ENCODE results near the gene PKM.

Gene PKM

DNA sequence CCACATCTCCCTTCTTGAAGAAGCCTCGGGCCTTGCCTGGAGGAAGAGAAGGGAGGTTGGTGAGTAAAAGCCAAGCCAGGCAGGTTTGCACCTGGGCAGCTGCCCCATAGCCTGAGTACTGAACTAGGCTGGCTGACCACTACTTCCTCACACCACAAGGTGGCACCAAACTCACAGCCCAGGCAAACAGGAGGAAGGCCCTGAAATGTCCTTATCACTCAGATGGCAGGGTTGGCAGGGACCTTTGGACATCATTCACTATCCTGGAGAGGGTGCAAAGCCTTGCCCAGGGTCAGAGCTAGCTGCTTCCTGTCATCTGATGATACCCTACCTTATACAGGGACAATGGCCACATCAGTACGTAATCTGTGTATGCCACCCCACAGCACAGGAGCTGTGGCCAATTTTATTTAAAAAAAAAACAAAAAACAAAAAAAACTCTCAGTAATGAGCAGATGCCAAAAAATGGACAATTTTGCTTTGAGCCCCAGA lies 31.2 kb downstream of the PKM start:
- peak; percentile 82 for DNase-seq

DNA sequence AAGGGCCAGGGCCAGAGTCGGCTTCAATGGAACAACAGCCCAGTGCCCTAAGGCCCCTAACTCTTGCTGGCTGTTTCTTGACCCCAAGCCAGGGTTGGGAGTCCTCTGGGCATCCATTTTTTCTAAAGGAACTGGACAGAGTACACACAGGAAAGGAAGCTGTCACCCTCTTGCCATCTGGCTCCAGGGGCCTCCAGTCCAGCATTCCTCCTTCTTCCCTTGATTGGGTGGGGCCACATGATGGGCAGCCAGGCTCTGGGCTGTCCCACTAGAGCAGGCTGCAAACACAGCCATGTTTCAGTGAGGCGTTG lies 31.8 kb downstream of the PKM start:
- no peak for DNase-seq

DNA sequence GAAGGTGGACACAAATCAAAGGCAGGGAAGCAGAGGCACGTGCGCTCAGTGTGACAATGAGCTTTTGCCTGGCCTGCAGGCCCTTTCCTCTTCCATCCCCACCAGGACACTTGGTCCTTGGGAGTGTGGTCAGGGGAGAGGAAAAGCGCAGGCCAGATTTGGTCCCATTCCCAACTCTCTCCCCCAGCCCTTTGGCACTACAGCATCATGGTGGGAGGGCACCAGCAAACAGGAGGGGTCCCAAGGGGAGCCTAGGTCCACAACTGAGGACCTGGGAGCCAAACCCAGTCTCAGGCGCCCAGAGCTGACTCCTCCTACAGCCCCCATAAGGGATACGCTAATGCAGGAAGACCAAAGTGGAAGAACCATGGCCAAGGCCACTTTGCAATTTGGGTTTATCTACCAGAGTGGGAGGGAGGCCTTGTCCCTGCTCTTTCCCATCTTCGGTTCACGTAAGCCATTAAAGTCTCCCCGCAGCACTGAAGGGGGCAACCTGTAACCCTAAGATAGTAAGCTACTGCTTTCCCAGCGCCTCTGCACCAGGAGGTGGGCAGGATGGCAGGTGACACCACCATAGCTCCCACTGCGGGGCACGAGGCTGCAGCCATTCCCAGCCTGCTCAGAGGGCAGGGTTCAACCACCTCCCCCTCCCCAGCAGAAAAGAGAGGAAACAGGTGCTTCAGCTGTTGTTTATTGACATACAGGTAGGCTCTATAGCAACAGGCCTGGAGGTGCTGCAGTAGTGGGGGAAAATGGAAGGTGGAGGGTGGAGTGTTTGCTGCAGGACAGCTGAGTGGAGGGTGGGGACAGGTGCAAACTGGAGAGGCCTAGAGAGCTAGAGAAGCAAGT lies 32.4 kb downstream of the PKM start:
- DNase-seq, result no peak

DNA sequence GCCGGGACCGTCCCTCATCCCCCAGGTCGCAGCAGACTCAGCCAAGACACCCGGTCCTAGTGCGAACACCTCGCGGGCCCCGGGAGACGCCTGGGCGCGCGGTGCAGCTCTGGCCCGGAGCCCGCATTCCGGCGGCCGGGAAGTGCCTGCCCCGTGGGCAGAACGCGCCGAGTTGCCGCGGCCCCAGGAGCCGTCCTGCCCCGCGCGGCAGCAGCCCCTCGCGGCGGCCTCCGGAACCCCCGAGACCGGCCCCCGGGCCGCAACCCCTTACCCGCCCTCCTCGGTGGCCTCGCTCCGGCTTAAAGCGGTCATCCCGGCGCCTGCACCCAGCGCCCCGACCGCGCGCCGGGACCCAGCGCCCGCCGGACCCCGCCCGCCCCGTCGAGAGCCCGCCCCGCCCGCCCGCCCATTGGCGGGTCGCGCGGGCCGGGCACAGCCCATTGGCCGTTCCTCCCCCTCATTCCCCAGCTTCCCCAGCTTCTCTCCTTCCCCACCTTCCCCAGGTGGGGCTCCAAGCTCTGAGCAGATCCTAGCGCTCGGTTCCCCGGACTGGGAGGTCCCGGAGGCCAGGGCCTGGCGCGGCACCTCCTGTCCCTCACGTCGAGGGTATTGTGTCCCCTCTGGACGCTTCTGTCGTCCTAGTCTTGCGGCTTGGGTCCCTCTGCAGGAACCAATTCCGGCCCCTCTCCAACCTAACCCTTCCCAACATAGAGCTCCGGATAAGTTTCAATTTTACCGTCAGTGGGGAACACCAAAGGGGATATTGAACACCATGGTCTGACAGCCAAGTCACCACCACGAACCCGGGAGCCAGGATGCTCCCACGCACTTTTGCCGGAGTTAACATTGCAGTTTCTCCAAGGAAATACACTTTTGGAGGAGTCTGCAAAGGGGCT lies 33.3 kb downstream of the PKM start, which contains the start of gene GRAMD2A:
Gene GRAMD2A, minus strand, starts transcription at position 328 of the 896 bp plus-strand sequence.
- DNase-seq, result no peak

DNA sequence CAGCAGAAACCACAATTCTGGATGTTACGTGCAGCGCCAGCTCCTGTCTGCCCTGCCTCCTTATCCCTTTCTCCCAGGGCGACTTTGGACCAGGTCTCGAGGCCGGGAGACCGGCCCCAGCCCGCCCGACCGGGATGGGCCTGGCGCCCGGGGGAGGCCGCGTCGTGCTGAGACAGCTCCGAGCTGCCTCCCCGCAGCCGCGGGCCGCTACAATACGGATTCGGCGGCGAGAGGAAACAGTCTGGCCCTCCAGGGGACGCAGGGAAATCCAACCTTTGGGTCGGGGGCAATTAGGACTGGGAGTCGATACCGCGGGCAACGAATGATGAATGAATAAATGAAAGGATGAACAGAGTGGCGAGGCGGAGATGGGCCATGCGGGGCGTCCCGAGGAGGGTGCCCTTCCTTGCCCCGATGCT lies 33.9 kb downstream of the PKM start:
- DNase-seq, result no peak

DNA sequence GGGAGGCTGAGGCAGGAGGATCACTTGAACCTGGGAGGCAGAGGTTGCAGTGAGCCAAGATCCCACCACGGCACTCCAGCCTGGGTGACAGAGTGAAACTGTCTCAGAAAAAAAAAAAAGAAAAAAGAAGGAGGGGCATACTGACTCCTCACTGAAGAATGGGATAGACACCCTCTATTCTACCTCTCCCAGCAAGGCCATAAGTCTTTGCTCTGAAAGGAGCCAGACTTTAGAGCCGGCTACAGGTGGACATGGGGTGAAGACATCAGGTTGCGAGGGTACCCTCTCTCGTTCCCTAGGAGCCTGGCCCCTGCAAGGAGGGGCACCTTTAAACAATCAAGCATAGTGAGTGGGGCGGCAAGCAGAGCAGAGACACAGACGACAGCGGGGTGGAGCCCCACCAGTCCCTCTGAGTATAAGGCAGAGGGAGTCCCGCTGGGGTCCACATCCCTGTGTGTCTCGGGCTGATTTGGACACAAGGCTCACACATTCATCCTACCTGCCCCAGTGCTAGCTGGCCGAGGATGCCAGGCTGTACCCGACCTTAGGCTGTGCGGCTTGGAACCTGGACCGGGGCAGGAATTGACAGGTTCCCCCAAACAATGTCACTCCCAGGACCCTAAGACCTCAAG lies 34.5 kb downstream of the PKM start:
- no peak for DNase-seq

DNA sequence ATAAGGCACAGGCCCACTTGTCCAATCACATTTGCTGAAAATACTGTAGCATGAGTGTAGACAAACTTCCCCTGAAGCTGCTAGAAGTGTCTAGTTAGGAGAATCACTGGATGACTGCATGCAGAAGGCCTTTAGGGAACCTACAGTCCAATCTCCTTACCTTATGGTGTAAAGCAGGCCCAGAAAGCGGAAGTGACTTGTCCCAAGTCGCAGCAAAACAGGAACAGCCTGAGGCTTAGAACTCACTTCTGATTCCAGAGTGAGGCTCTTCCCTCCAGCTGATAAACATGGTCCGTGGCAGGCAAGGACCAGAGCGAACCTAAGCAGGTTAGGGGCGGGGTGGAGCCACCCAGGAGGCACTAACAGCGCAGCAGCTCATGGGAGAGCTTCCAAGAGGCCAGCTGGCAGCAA lies 35.9 kb downstream of the PKM start:
- no peak for DNase-seq

DNA sequence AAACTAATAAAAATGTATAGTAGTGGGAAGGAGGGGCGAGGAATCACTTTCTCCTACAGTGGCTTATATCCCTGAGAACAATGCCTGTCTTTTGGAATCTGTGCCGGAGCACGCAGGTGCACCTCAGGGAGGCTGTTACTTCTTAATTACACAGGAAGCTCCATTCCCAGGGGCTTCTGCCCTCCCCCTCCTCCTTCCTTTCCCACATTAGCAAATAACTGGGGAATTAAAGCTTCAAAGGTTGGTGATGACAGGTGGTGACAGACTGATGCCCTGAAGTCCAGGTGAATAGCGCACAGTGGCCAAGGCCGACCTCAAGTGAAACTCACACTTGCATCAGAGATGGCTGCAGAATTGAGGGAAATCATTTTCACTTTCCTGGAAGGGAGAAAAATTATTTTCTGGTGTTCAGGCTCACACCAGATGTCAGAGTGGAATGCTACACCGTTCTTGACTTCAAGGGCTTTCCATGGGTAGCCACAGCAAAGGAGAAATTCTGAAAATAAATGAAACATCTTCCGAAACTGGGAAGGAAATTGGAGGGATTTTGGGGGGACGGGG lies 37.1 kb downstream of the PKM start:
- DNase-seq, result no peak

DNA sequence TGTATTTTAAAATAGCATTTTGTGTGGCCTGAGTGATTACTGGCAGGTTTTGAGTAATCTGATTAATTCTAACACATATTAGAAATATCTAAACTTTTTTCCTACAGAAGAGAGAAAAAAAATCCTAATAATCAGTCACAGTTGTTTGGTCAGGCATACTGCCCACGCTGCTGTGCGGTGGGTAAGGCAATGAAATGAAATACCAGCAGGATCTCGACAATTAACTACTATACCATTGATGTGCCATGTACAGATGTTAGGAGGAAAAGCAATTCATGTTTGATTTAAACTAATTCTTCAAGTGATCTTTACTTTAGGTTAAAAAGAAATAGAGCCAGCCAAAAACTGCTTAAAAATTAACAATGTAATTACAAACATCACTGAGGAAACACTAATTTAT lies 38.6 kb downstream of the PKM start:
- no peak for DNase-seq

DNA sequence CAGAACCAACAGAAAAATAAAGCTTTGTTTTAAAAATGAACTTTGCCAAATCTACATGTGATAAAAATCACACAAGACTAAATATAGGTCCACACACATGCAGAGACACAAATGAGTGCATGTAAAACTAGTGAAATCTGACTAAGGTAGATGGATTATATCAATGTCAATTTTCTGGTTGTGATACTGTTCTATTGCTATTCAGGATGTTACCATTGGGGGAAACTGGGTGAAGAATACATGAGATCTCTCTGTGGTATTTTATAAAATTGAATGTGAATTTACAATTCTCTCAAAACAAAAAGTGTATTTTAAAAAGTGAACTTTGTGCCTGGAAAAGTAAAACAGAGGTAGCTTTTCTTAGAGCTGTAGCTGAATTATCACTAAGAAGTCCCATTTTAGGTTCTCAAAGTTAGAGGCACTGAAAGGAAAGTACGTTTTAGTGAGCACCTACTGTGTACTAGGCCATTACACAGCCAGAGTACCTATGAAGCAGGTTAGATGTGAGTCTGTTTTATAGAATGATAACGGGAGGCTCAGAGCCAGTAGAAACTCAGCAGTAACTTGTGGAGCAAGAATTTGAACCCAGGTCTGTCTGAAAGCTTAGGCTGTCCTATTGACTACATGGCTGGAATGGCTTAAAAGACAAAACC lies 41.6 kb downstream of the PKM start:
- DNase-seq, result no peak

DNA sequence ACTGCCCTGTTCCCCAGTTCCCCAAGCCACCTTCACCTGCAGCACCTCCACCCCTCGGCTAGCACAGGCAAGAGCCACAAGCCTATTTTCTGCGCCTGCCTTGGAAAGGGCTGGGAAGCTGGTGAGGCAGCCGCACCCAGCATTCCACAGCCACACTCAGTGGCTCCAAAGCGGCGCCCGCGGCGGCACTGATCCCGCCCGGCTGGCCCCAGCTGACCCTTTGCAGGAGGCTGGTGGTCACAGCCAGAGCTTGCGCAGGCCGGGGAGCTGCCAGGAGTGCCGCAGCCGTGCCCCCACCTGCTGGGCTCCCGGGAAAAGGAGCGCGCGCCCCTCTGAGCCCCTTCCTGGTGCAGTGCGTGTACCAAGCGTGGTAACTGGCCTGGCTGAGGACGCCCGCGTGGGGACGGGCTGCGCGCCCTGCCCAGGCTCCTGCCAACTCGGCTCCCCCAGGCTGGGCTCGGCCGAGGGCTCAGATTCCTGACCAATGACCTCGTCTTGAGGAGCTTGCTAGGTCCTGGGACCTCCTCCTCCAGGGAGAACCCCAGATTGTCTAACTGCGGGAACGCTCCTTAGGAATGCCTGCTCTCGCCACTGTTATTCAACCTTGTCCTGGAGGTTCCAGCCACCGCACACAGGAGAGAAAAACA lies 46.7 kb downstream of the PKM start:
- no peak for DNase-seq

DNA sequence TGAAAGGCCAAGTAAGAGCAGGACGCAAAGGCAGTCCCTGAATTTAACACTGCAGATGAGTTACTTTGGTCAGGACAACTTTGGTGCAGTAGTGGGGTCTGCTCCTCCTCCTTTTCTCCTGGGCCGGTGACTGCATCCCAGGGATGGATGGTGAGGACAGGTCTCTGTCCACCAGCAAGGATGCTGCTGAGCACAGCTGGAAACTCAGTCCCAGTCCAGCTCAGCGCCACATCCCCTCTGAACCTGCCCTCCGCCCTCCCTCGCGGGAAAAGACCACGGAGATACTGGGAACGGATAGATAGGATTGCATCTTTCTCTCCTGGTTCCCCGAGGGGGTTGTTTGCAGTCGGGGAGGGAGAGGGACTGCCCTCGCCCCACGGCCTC lies 47.2 kb downstream of the PKM start:
- no peak for DNase-seq

DNA sequence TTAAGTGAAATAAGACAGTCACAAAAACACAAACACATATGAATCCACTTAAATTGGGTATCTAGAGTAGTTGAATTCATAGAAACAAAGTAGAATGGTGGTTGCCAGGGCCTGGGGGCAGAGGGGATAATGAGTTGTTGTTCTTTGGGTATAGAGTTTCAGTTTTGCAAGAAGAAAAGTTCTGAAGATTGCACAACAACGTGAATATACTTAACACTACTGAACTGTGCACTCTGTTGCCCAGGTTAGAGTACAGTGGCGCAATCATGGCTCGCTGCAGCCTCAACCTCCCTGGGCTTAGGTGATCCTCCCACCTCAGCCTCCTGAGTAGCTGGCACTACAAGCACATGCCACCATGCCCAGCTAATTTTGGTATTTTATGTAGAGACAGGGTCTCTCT lies 48.3 kb downstream of the PKM start:
- no peak for DNase-seq

DNA sequence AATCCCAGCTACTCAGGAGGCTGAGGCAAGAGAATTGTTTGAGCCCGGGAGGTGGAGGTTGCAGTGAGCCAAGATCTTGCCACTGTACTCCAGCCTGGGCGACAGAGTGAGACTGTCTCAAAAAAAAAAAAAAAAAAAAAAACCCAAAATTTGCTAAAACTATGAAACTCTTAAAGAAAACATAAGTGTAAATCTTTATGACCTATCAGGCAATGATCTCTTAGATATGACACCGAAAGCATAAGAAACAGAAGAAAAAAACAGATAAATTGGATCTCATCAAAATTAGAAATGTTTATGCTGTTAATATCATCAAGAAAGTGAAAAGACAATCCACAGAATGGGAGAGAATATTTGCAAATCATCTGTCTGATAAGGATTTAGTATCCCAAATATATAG lies 48.7 kb downstream of the PKM start:
- no peak for DNase-seq

DNA sequence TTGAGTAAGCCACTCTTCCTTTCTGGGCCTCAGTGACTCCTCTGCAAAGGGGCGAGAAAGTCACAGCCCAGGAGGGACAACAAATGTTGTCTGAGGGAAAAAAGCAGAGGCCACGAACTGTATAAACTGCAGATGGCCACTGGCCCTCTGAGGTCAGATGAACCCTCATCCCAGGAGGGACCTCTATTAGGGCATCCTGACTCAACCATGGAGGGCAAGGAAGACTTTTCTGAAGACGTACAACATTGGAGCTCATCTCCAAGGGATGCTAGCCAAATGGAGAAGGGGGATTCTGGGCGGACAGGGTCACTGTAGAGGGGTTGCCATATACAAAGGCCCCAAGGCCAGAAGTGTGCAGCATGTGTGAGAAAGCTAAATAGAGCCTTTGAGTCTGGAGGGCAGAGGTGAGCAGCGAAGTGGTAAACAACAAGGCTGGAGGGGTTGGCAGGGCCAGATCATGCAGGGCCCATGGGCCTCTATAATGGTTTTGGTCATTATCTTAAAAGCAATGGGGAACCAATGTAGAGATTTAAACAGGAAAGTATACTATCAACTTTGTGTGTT lies 50.1 kb downstream of the PKM start:
- no peak for DNase-seq

DNA sequence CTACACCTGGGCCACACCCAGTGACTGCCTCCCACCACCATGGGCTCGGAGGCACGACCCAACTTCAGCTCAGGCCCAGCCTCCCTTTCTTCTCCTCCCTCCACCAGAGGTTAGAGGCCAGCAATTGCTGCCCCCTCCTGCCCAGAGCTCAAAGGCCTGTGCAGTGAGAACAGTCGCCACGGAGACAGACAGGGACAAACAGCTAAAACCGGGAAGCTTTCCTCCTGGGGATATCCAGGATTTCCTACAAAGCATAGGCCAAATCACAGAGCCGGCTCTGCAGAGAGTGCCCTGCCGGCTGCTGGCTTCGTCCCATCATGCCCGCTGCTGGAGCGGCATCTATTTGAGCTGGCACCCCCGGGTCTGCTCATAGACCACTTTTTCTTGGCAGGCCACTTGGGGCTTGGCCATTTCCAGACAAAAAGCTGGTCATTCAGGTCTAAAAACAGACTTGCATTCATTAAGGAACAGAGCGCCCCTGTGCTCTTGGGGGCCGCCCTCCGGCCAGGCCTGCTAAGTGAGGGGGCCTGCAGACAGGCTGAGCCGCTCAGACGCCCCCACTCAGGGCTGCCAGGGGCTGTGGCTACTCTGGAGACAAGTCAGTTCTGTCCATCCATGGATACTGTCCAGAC lies 50.9 kb downstream of the PKM start:
- DNase-seq, result no peak

DNA sequence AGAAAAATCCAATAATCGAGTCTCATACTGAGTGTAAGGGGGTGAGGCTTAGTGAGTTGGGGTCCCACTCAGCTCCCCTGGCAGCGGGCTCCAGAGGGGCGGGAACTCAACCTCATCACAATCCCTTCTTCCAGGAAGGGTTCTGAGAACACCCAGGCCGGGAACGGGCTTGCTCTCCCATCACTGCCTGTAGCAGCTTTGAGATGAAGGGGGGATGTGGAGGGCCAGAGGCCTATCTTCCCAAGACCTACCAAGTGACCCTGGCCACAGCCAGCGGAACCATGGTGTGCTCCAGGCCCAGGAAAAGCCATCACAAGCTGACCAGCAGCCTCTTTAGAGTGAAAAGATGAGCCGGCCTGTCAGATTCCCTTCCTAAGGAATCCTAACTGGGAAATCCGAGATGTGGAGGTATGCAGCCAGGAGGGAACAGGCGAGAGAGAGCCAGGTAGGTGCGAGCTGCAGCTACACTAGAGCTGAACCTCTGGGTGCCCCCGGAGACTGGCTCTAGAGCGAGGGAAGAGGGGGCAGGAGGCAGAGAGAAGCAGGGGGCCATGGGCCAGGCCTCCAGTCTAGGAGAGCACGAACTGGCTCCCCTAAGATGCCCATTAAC lies 51.9 kb downstream of the PKM start:
- DNase-seq, result no peak

DNA sequence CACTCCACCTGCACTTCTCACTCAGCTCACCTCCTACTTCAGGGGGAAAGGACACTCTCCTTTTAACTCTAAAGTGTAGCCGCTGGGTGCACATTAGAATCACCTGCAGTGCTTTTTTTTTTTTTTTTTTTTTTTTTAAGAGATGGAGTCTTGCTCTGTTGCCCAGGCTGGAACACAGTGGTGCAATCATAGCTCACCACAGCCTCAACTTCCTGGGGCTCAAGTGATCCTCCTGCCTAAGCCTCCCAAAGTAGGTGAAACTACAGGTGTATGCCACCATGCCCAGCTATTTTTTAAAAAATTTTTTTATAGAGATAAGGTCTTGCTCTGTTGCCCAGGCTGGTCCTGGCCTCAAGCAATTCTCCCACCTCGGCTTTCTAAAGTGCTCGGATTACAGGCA lies 54.2 kb downstream of the PKM start:
- DNase-seq, result no peak

DNA sequence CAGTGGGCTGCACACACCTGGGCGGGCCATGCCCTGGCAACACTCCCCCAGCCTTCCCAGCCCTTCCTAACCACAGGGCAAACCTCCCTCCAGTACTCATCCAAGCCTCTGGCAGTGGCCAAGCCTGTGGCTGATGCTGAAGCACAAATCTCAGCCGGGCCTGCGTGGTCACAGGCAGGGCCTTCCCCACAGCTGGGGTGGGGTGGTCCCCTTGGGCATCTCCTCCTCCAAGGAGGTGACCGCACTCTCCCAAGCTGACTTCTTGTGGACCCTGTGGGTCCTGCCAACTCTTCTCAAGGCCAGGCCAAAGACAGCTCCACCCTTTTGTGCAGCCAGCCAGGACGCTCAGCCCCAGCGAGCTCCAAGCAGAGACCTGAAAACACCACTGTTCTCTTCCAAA lies 54.8 kb downstream of the PKM start:
- DNase-seq, result no peak

DNA sequence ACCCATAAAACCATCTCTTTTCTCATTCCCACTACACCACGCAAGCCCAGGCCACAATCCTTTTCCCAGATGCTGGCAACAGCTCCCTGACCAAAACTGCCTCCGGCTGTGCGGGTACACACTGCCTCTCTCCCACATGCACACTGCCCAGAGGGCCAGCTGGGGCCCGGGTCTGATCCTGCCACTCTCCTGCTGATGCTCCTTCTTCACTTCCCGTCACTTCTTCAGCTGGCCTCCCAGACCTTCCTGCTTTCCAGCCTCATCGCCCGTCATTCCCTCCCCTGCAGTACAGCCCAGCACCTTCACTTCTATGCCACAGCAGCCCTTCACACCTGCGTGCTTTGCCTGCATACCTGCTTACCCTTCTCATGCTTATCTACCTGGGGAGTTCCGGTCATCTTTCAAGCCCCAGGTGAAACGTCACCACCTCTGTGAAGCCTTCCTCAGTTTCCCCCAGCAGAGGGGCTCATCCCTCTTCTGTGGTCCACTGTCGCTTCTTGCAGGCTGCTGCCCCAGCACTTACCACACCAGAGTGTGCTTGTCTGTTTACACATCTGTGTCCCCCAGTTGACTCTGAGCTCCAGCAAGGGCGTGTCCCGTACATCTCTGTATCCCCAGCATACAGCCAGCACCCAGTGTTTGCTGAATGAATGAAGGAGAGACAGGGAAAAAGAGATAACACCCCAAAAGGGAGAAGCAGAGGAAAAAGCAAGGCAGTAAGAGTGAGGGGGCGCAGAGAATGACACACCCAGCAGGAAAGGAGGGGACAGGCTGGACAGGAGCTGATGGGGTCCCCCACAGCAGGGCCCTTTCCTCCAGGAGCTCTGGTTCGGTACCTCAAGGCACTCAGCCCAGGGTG lies 55.6 kb downstream of the PKM start:
- DNase-seq, result no peak

All from 8988T (cell line).